HepG2 (cell line): ENCODE measurements around the gene IFI30. TPM values are rescaled to one million over a fixed set of nuclear protein-coding genes. Genes with fewer than 3 reads are reported as not detected.

Experiments used
- ATAC-seq: fragments of 200-7000 bp; cut with Tn5 transposase; 3 replicates; pipeline ENCODE4 v1.9.1; 2020; ENCODE audit warnings: mild to moderate bottlenecking, moderate library complexity
- BruUV-seq: library from RNA; stranded (reverse); fragments of 400-500 nt; replicated peaks from 2 replicates; lab custom pipeline; 2021; lab: Mats Ljungman, UMichigan
- CTCF ChIA-PET: fragments of 300-600 bp; formaldehyde crosslinking; extraction: SDS; loops from one replicate; lab custom pipeline; 2021; ENCODE audit warnings: low total read pairs, inconsistent platforms, low intra/inter-chr PET ratio; lab: Yijun Ruan, JAX
- POLR2A ChIA-PET: fragments of 350-600 bp; sonication (Branson Sonifier 250); formaldehyde crosslinking; loops from one replicate; lab custom pipeline; 2020; ENCODE audit warnings: antibody characterized with exemption, inconsistent platforms; lab: Yijun Ruan, JAX
- DNase-seq: peaks from one replicate; pipeline ENCODE4 v3.0.0-alpha.2; 2015; ENCODE audit warnings: low spot score
- FAIRE-seq: peaks from 3 replicates; lab custom pipeline; 2011; peaks lifted over from hg19 to GRCh38; lab: Jason Lieb, UNC
- H2AFZ ChIP-seq: one replicate; pipeline ENCODE4 v1.6.1; 2011; ENCODE audit warnings: low read length, inconsistent platforms
- H3K27ac ChIP-seq: fragments of 300-600 bp; 3 replicates; pipeline ENCODE4 v1.8.0; 2011; ENCODE audit warnings: mixed run types, mild to moderate bottlenecking, mixed read lengths, low read length, inconsistent platforms; ENCODE audit not compliant: insufficient read depth; ENCODE audit errors: extremely low read length
- H3K27me3 ChIP-seq, 2 experiments: fragments of 200-600 bp in 1 of 2; 2 replicates in 1 of 2; 3 replicates in 1 of 2; pipeline versions ENCODE4 v1.6.0 to v1.8.0; 2011; ENCODE audit warnings: low read length in 2 of 2, mild to moderate bottlenecking in 2 of 2, moderate library complexity in 2 of 2, inconsistent platforms in 1 of 2; ENCODE audit not compliant: insufficient read depth in 2 of 2, control insufficient read depth in 1 of 2
- H3K36me3 ChIP-seq, 2 experiments: fragments of 200-600 bp in 1 of 2; replicated peaks in 1 of 2; 2 replicates in 1 of 2; 3 replicates in 1 of 2; pipeline versions ENCODE4 v1.5.1 to v1.8.0; 2011; ENCODE audit warnings: low read length in 2 of 2, inconsistent platforms in 1 of 2; ENCODE audit not compliant: insufficient read depth in 2 of 2, control insufficient read depth in 1 of 2
- H3K4me1 ChIP-seq: 2 replicates; pipeline ENCODE4 v1.5.1; 2012; ENCODE audit warnings: low read length, inconsistent platforms; ENCODE audit not compliant: insufficient read depth
- H3K4me2 ChIP-seq: 2 replicates; pipeline ENCODE4 v1.6.0; 2011; ENCODE audit warnings: low read depth, low read length, inconsistent platforms
- H3K4me3 ChIP-seq, 3 experiments: fragments of 200-600 bp in 1 of 3; sonication (generic), shearing (Covaris generic) in 1 of 3; replicated peaks in 1 of 3; 2 replicates each; pipeline ENCODE4 v1.5.1; 2011 to 2016; ENCODE audit warnings: low read length in 3 of 3, inconsistent platforms in 2 of 3, low read depth in 2 of 3, mild to moderate bottlenecking in 2 of 3, control low read depth in 1 of 3, mixed read lengths in 1 of 3; ENCODE audit not compliant: insufficient read depth in 1 of 3
- H3K79me2 ChIP-seq: one replicate; pipeline ENCODE4 v1.6.1; 2011; ENCODE audit warnings: low read length, inconsistent platforms; ENCODE audit not compliant: insufficient read depth
- H3K9ac ChIP-seq: 2 replicates; pipeline ENCODE4 v1.6.0; 2011; ENCODE audit warnings: mild to moderate bottlenecking, low read depth, low read length, inconsistent platforms; ENCODE audit not compliant: insufficient read depth
- H3K9me3 ChIP-seq: 2 replicates; pipeline ENCODE4 v1.5.1; 2012; ENCODE audit warnings: mild to moderate bottlenecking, low read length
- H4K20me1 ChIP-seq: 2 replicates; pipeline ENCODE4 v1.6.0; 2011; ENCODE audit warnings: inconsistent platforms, mild to moderate bottlenecking, low read length, moderate library complexity; ENCODE audit not compliant: insufficient read depth
- AGO2 ChIP-seq: fragments of 200-400 bp; formaldehyde crosslinking; optimal IDR thresholded peaks from 2 replicates; pipeline ENCODE3; 2017; ENCODE audit warnings: mild to moderate bottlenecking, low read depth, low read length, moderate library complexity
- ARID4A ChIP-seq: sonication (generic); formaldehyde crosslinking; IDR thresholded peaks from 2 replicates; pipeline ENCODE4 v1.5.0; 2020; ENCODE audit warnings: mild to moderate bottlenecking, missing genetic modification reagents, borderline replicate concordance
- CREB1 ChIP-seq, 2 experiments: fragments of 450-650 bp in 1 of 2; IDR thresholded peaks; 2 replicates each; pipeline ENCODE4 v1.6.1; 2016 to 2017; ENCODE audit warnings: control low read depth in 1 of 2, mild to moderate bottlenecking in 1 of 2, missing compliant biosample characterization in 1 of 2, missing genetic modification characterization in 1 of 2
- HNF4A ChIP-seq: sonication (generic); formaldehyde crosslinking; IDR thresholded peaks from 2 replicates; pipeline ENCODE4 v1.4.0; 2020; ENCODE audit warnings: missing genetic modification reagents
- PHF8 ChIP-seq: sonication (generic); formaldehyde crosslinking; IDR thresholded peaks from 2 replicates; pipeline ENCODE4 v1.5.0; 2020; ENCODE audit warnings: missing genetic modification reagents
- WGBS: methylation state at CpG from one replicate; pipeline ENCODE4 v1.1.6; 2017; ENCODE audit warnings: low lambda C conversion rate; 5-methylcytosine and 5-hydroxymethylcytosine counted together
- in situ Hi-C: cut with HindIII; loops from 2 replicates; pipeline ENCODE4 v1.10.0; 2017; ENCODE audit warnings: low pct_unique_long_range_greater_than_20kb; ENCODE audit not compliant: extremely low pct_ligation_motif_present
- intact Hi-C: fragments of 100-400 bp; cut with micrococcal nuclease; formaldehyde crosslinking; loops from one replicate; pipeline ENCODE4 v1.10.0; 2022; ENCODE audit not compliant: unreplicated experiment
- polyA plus RNA-seq, 8 experiments: library from polyadenylated mRNA; depleted of rRNA in 3 of 8; stranded (reverse) in 7 of 8; unstranded in 1 of 8; fragments of >200 nt; fragmentation: Illumina TruSeq in 4 of 8; extraction: Trizol in 4 of 8; gene quantifications; 2 replicates each; pipeline versions ENCODE4 v1.2.1 to v1.2.3, GENCODE V29; 2011 to 2016; ENCODE audit warnings: low read depth in 4 of 8, missing spikeins in 1 of 8, mixed read lengths in 1 of 8; ENCODE audit not compliant: insufficient read depth in 1 of 8
- total RNA-seq, 5 experiments: library from RNA; depleted of rRNA; stranded (reverse); fragments of >200 nt; fragmentation: Illumina TruSeq; extraction: Trizol; gene quantifications; 2 replicates each; pipeline ENCODE4 v1.2.3, GENCODE V29; 2016; ENCODE audit warnings: low read depth in 1 of 5
- TF ChIP-seq, protein P1 (sequence below): IDR thresholded peaks from 2 replicates; pipeline ENCODE4 v1.6.1; 2016; ENCODE audit warnings: missing compliant biosample characterization, missing genetic modification reagents, borderline replicate concordance

Gene IFI30
- total and polyA plus RNA-seq, 2 of the 13 experiments (the other 11 are each of a cell fraction or from before 2014, with no cell fraction given): 25.0 to 79.4 TPM

- Histone ChIP-seq H2AFZ (no peak overlapping the region), H4K20me1 (no peaks in the 10 kb centered on the region), H3K36me3 (peaks cover 14 to 40% of the 10 kb centered on the region in 2 experiments; a peak in 4 of 5 replicates), H3K79me2 (no peaks in the 10 kb centered on the region), H3K4me1 (peaks cover 29% of the 10 kb centered on the region), H3K9ac (no peak overlapping the region), H3K4me3 (no peak overlapping the region), H3K9me3 (no peaks in the 10 kb centered on the region), H3K4me2 (no peak overlapping the region), H3K27ac (no peak overlapping the region), H3K27me3 (no peaks in the 10 kb centered on the region)
- WGBS: 90% methylated on average over 31 of the region's 31 CpGs
- POLR2A ChIA-PET: no interaction called here
- in situ Hi-C loops (no loop called here), intact Hi-C loops (no loop called here)
- peak; percentile 42 for TF ChIP-seq AGO2
- no peak for TF ChIP-seq PHF8 (CRISPR knock-in tag)
- FAIRE-seq: no peak
- CTCF ChIA-PET: no interaction called here
- DNase-seq: no peak
- BruUV-seq: no TSS peak
- ATAC-seq: no peak
Observed at GRCh38 chr19:18131841-18132596, 41.6 kb upstream of the IFI30 start.

DNA sequence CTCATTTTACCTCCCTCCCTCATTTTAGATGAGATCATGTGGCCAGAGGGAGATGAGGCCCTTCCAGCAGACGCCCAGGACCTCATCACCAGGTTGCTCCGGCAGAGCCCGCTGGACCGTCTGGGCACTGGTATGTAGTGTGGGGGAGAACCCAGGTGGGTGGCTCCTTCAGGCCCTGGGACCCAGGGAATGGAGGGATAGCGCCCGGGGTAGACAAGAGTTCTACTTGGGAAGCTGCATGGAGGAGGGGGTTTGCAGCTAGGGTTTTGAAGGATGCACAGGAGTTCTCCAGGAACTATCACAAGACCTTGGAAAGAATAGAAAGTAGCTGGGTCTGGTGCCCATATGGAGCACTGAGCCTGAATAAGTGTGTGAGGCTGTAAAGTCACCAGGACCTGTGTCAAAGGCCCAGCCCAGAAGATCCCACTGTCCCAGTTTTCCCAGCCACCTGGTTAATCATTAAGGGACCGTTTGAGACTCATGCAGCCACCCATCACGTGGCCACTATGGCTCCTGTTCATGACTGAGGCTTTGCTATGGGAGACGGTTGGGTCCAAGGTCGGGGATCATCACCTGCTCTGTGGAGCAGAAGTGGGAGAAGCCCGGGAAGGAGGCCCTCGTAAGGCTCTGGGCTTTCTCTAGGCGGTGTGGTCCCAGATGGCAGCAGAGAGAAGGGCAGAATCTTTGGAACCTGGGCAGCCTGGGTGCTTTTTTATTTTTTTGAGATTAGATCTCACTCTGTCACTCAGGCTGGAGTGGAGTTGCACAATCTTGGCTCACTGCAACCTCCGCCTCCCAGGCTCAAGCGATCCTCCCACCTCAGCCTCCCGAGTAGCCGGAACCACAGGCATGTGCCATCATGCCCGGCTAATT lies 37.7 kb upstream of the IFI30 start:
- Histone ChIP-seq H3K27ac (peak overlapping the region; percentile 92), H3K9me3 (no peaks in the 10 kb centered on the region), H3K4me1 (peaks cover 38% of the 10 kb centered on the region), H3K9ac (peak overlapping the region; percentile 71), H3K4me2 (peak overlapping the region; percentile 64), H3K4me3 (peak overlapping the region in 2 of 3 experiments; percentile 19 to 41; a peak in 3 of 6 replicates), H2AFZ (no peak overlapping the region), H4K20me1 (no peaks in the 10 kb centered on the region), H3K79me2 (peaks cover 4% of the 10 kb centered on the region), H3K27me3 (no peaks in the 10 kb centered on the region), H3K36me3 (peaks cover 8 to 32% of the 10 kb centered on the region in 2 experiments; a peak in 4 of 5 replicates)
- peak; percentile 97 for ATAC-seq
- BruUV-seq: no TSS peak
- intact Hi-C loops (loop anchor here (1.0 kb wide), 1 partner anchor 18 kb away; no protein-coding TSS in a partner anchor), in situ Hi-C loops (no loop called here)
- CTCF ChIA-PET: no interaction called here
- peak; percentile 97 for FAIRE-seq
- POLR2A ChIA-PET: interaction anchor here (0.7 to 2.2 kb wide), 3 partner anchors 19 to 27 kb away, joined by 3 to 8 read pairs (median 3); no protein-coding TSS in a partner anchor
- WGBS: 8% methylated on average over 17 of the region's 18 CpGs
- DNase-seq: peak; percentile 98
- peak; percentile 11; the same call in 1 of the 2 replicates for TF ChIP-seq CREB1 (IDR thresholded peaks at IDR 0.05)
- TF ChIP-seq CREB1 (CRISPR knock-in tag; IDR thresholded peaks at IDR 0.05): no peak
- TF ChIP-seq, protein P1, sequence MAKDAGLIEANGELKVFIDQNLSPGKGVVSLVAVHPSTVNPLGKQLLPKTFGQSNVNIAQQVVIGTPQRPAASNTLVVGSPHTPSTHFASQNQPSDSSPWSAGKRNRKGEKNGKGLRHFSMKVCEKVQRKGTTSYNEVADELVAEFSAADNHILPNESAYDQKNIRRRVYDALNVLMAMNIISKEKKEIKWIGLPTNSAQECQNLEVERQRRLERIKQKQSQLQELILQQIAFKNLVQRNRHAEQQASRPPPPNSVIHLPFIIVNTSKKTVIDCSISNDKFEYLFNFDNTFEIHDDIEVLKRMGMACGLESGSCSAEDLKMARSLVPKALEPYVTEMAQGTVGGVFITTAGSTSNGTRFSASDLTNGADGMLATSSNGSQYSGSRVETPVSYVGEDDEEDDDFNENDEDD (CRISPR knock-in tag): peak; percentile 43; the same call in 1 of the 2 replicates
- peak; percentile 91 for TF ChIP-seq HNF4A (CRISPR knock-in tag)
- TF ChIP-seq ARID4A (CRISPR knock-in tag): peak; percentile 76; the same call in 1 of the 2 replicates
